K562 (cell line): ENCODE data around the gene LRFN2. TPM values are rescaled to one million over a fixed set of nuclear protein-coding genes. Genes with fewer than 3 reads are reported as not detected.

Source experiments
- ATAC-seq: fragments of 200-7000 bp; cut with Tn5 transposase; 3 replicates; pipeline ENCODE4 v1.9.1; 2020; ENCODE audit warnings: moderate library complexity
- BruUV-seq: library from RNA; stranded (reverse); fragments of 400-500 nt; replicated peaks from 2 replicates; lab custom pipeline; 2021; lab: Mats Ljungman, UMichigan
- CTCF ChIA-PET: fragments of 300-600 bp; formaldehyde crosslinking; extraction: SDS; loops from one replicate; lab custom pipeline; 2021; ENCODE audit warnings: low intra/inter-chr PET ratio; lab: Yijun Ruan, JAX
- POLR2A ChIA-PET: fragments of 300-600, 350-650 bp; sonication (Branson Sonifier 250); formaldehyde crosslinking; extraction: SDS; loops from one replicate; lab custom pipeline; 2021; ENCODE audit warnings: antibody characterized with exemption, inconsistent platforms; lab: Yijun Ruan, JAX
- DNase-seq, 4 experiments: peaks; one replicate each; pipeline versions ENCODE4 v3.0.0 to v3.0.0-alpha.2; 2011 to 2018; ENCODE audit warnings: low spot score in 3 of 4, mixed read lengths in 3 of 4; ENCODE audit errors: extremely low read depth in 1 of 4
- FAIRE-seq: peaks from 2 replicates; lab custom pipeline; 2011; peaks lifted over from hg19 to GRCh38; lab: Jason Lieb, UNC
- H2AFZ ChIP-seq: 2 replicates; pipeline ENCODE4 v1.6.0; 2011; ENCODE audit warnings: low read depth, low read length, control low read depth, inconsistent platforms
- H3K27ac ChIP-seq: fragments of 200-600 bp; 3 replicates; pipeline ENCODE4 v1.8.0; 2011; ENCODE audit warnings: low read depth, mild to moderate bottlenecking, control low read depth, inconsistent platforms, low read length, moderate library complexity, mixed read lengths; ENCODE audit errors: extremely low read depth
- H3K27me3 ChIP-seq, 2 experiments: fragments of 300-600 bp in 1 of 2; 2 replicates in 1 of 2; 3 replicates in 1 of 2; pipeline versions ENCODE4 v1.6.0 to v1.8.0; 2011; ENCODE audit warnings: inconsistent platforms in 2 of 2, low read length in 2 of 2, mild to moderate bottlenecking in 1 of 2, mixed read lengths in 1 of 2, moderate library complexity in 1 of 2; ENCODE audit not compliant: control insufficient read depth in 2 of 2, insufficient read depth in 2 of 2
- H3K36me3 ChIP-seq: fragments of 300-600 bp; 3 replicates; pipeline ENCODE4 v1.8.0; 2011; ENCODE audit warnings: mild to moderate bottlenecking, low read length, inconsistent platforms; ENCODE audit not compliant: control insufficient read depth, insufficient read depth
- H3K4me1 ChIP-seq, 2 experiments: fragments of 200-600 bp in 1 of 2; replicated peaks in 1 of 2; 2 replicates in 1 of 2; 3 replicates in 1 of 2; pipeline versions ENCODE4 v1.5.1 to v1.8.0; 2011; ENCODE audit warnings: inconsistent platforms in 2 of 2, low read length in 2 of 2, mild to moderate bottlenecking in 1 of 2, mixed read lengths in 1 of 2, moderate library complexity in 1 of 2; ENCODE audit not compliant: control insufficient read depth in 2 of 2, insufficient read depth in 2 of 2
- H3K4me2 ChIP-seq: 2 replicates; pipeline ENCODE4 v1.6.1; 2011; ENCODE audit warnings: low read length, control low read depth, inconsistent platforms, mixed read lengths; ENCODE audit not compliant: insufficient read depth
- H3K4me3 ChIP-seq: fragments of 200-600 bp; sonication (generic), shearing (Covaris generic); 2 replicates; pipeline ENCODE4 v1.5.1; 2016; ENCODE audit warnings: control low read depth, inconsistent platforms
- H3K79me2 ChIP-seq: fragments of 200-600 bp; 3 replicates; pipeline ENCODE4 v1.8.0; 2011; ENCODE audit warnings: low read length, inconsistent platforms; ENCODE audit not compliant: control insufficient read depth, insufficient read depth
- H3K9ac ChIP-seq, 2 experiments: 2 replicates each; pipeline versions ENCODE4 v1.6.0 to v1.6.1; 2011; ENCODE audit warnings: low read depth in 2 of 2, low read length in 2 of 2, control low read depth in 1 of 2, inconsistent platforms in 1 of 2, mild to moderate bottlenecking in 1 of 2, mixed read lengths in 1 of 2; ENCODE audit not compliant: insufficient read depth in 1 of 2
- H3K9me1 ChIP-seq: one replicate; pipeline ENCODE4 v1.6.0; 2011; ENCODE audit warnings: inconsistent platforms, mild to moderate bottlenecking, low read length, moderate library complexity; ENCODE audit not compliant: control insufficient read depth, insufficient read depth
- H3K9me3 ChIP-seq: replicated peaks from 2 replicates; pipeline ENCODE4 v1.5.1; 2011; ENCODE audit warnings: low read depth, low read length, inconsistent platforms; ENCODE audit not compliant: control insufficient read depth, insufficient read depth
- H4K20me1 ChIP-seq: replicated peaks from 2 replicates; pipeline ENCODE4 v1.6.1; 2011; ENCODE audit warnings: low read length, inconsistent platforms, mixed read lengths; ENCODE audit not compliant: control insufficient read depth, insufficient read depth
- FOXK1 ChIP-seq: sonication (generic); formaldehyde crosslinking; IDR thresholded peaks from 2 replicates; pipeline ENCODE4 v1.8.0; 2022; ENCODE audit warnings: missing genetic modification reagents, mild to moderate bottlenecking, borderline replicate concordance
- HMG20A ChIP-seq: fragments of 450-650 bp; formaldehyde crosslinking; conservative IDR thresholded peaks from 2 replicates; pipeline ENCODE4 v1.4.0; 2020; ENCODE audit warnings: mild to moderate bottlenecking, mixed read lengths
- KAT8 ChIP-seq: fragments of 450-650 bp; IDR thresholded peaks from 2 replicates; pipeline ENCODE4 v1.6.1; 2016; ENCODE audit warnings: low read depth, mild to moderate bottlenecking
- KDM2B ChIP-seq: fragments of 250-450 bp; sonication (Bioruptor Pico); IDR thresholded peaks from 2 replicates; pipeline ENCODE4 v1.8.0; 2021; ENCODE audit warnings: mild to moderate bottlenecking, moderate library complexity
- KLF6 ChIP-seq: fragments of 250-450 bp; sonication (Bioruptor Pico); IDR thresholded peaks from 2 replicates; pipeline ENCODE4 v1.4.0; 2020; ENCODE audit warnings: mild to moderate bottlenecking, moderate library complexity, borderline replicate concordance
- NUFIP1 ChIP-seq: fragments of 450-650 bp; IDR thresholded peaks from 2 replicates; pipeline ENCODE4 v1.6.1; 2018; ENCODE audit not compliant: partially characterized antibody
- PHB ChIP-seq: fragments of 250-450 bp; sonication (Bioruptor Pico); IDR thresholded peaks from 2 replicates; pipeline ENCODE4 v1.5.0; 2021
- TRIM28 ChIP-seq: fragments of 450-650 bp; IDR thresholded peaks from 2 replicates; pipeline ENCODE4 v1.6.1; 2017
- XRCC4 ChIP-seq: IDR thresholded peaks from one replicate; pipeline ENCODE4 v1.6.1; 2011; ENCODE audit not compliant: insufficient read depth, insufficient read length; ENCODE audit errors: extremely low read depth
- ZNF41 ChIP-seq: fragments of 250-450 bp; sonication (Bioruptor Pico); conservative IDR thresholded peaks from 2 replicates; pipeline ENCODE4 v1.4.0; 2020; ENCODE audit warnings: mild to moderate bottlenecking
- ZNF668 ChIP-seq: fragments of 250-450 bp; sonication (Bioruptor Pico); IDR thresholded peaks from 2 replicates; pipeline ENCODE4 v1.8.0; 2022; ENCODE audit warnings: mild to moderate bottlenecking, inconsistent platforms
- WGBS: fragments of 100-300 bp; shearing (Covaris generic); methylation state at CpG from one replicate; pipeline ENCODE4 v1.1.6; 2016; ENCODE audit warnings: low coverage, mixed read lengths; ENCODE audit not compliant: insufficient coverage; ENCODE audit errors: missing lambda C conversion rate; 5-methylcytosine and 5-hydroxymethylcytosine counted together
- in situ Hi-C: fragments of 300-500 bp; cut with MboI; formaldehyde crosslinking; loops from 4 replicates; pipeline ENCODE4 v1.15.0; 2018; ENCODE audit warnings: inconsistent platforms, mixed read lengths
- intact Hi-C: fragments of 100-400 bp; cut with micrococcal nuclease; formaldehyde crosslinking; loops from 2 replicates; pipeline ENCODE4 v1.14.2; 2022
- polyA plus RNA-seq, 8 experiments: library from polyadenylated mRNA; depleted of rRNA in 4 of 8; stranded (reverse) in 5 of 8; unstranded in 3 of 8; fragments of >200 nt; fragmentation: Nextera tagmentation in 2 of 8; fragmentation: Illumina TruSeq in 1 of 8; extraction: Ambion mirVana in 2 of 8; extraction: Trizol in 1 of 8; gene quantifications; 2 replicates each; pipeline versions ENCODE4 v1.2.1 to v1.2.3, GENCODE V29; 2011 to 2014; ENCODE audit warnings: inconsistent platforms in 1 of 8, missing spikeins in 1 of 8
- total RNA-seq, 7 experiments: library from RNA; depleted of rRNA in 6 of 7; stranded (reverse); fragments of >200 nt in 6 of 7; fragmentation: Illumina TruSeq in 2 of 7; extraction: Trizol in 2 of 7; gene quantifications; 2 replicates each; pipeline versions ENCODE4 v1.2.1 to v1.2.3, GENCODE V29; 2011 to 2021; ENCODE audit warnings: low replicate concordance in 1 of 7
- TF ChIP-seq, protein P1 (sequence below): fragments of 450-650 bp; IDR thresholded peaks from 2 replicates; pipeline ENCODE4 v1.6.1; 2016; ENCODE audit warnings: missing biosample characterization, missing genetic modification characterization
- TF ChIP-seq, protein P2 (sequence below): fragments of 250-450 bp; sonication (Bioruptor Pico); IDR thresholded peaks from 2 replicates; pipeline ENCODE4 v1.6.1; 2021; ENCODE audit warnings: mild to moderate bottlenecking
- TF ChIP-seq, protein P3 (sequence below), 2 experiments: fragments of 450-650 bp in 1 of 2; sonication (generic) in 1 of 2; formaldehyde crosslinking in 1 of 2; IDR thresholded peaks in 1 of 2; conservative IDR thresholded peaks in 1 of 2; 2 replicates each; pipeline versions ENCODE4 v1.6.1 to v1.8.1; 2016 to 2023; ENCODE audit warnings: mild to moderate bottlenecking in 2 of 2, moderate library complexity in 2 of 2, inconsistent platforms in 1 of 2, missing genetic modification reagents in 1 of 2
- TF ChIP-seq, protein P4 (sequence below): fragments of 250-450 bp; sonication (Bioruptor Pico); IDR thresholded peaks from 2 replicates; pipeline ENCODE4 v1.8.0; 2022; ENCODE audit warnings: inconsistent platforms, mild to moderate bottlenecking, moderate library complexity, borderline replicate concordance
- TF ChIP-seq, protein P5 (sequence below): fragments of 250-450 bp; sonication (Bioruptor Pico); IDR thresholded peaks from 2 replicates; pipeline ENCODE4 v1.8.0; 2021; ENCODE audit warnings: borderline replicate concordance, mild to moderate bottlenecking, moderate library complexity; ENCODE audit not compliant: poor library complexity, severe bottlenecking
- TF ChIP-seq, protein P6 (sequence below): fragments of 250-450 bp; sonication (Bioruptor Pico); IDR thresholded peaks from 2 replicates; pipeline ENCODE4 v1.9.0; 2021; ENCODE audit warnings: mild to moderate bottlenecking, inconsistent platforms

LRFN2 gene
- total and polyA plus RNA-seq, 9 of the 15 experiments (the other 6 are each of a cell fraction or from before 2014, with no cell fraction given) = not detected

DNA sequence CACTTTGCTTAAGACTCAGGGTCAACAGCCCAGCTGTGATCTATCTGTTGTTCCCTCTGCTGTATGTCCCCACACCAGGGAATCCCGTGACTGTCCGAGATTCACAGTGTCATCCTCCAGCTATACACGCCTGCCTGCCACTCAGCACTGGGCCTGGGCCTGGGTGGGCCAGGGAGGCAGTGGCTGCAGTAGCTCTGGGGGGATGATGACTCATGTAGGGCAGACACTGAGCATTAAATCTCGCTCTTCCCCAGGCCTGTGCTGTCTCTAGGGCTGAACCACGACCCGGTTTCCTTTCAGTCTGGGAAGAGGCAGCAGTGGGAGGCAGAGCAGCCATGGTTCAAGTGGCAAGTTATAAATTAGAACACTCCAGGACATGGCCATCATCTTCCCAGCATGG lies 173.9 kb downstream of the LRFN2 start:
- DNase-seq = no peak
- Histone ChIP-seq H3K9me3 (no peaks in the 10 kb centered on the region), H3K27ac (no peak overlapping the region), H3K4me2 (no peak overlapping the region), H3K4me3 (no peak overlapping the region), H4K20me1 (peaks cover 5% of the 10 kb centered on the region; the same call in 1 of the 2 replicates), H3K79me2 (no peaks in the 10 kb centered on the region), H3K4me1 (no peaks in the 10 kb centered on the region), H3K36me3 (no peaks in the 10 kb centered on the region), H3K27me3 (peaks cover 18 to 55% of the 10 kb centered on the region in 2 experiments), H2AFZ (no peak overlapping the region), H3K9ac (peak overlapping the region in 1 of 2 experiments; percentile 48; a peak in 1 of 4 replicates), H3K9me1 (no peaks in the 10 kb centered on the region)
- in situ Hi-C loops = no loop called here
- intact Hi-C loops = no loop called here
- ATAC-seq = no peak
- ChIA-PET CTCF (no interaction called here), POLR2A (no interaction called here)
- no peak for FAIRE-seq
- no TSS peak for BruUV-seq
- WGBS = 0% methylated on average over 6 of the region's 6 CpGs
- TF ChIP-seq ZNF668 (CRISPR knock-in tag) (no peak), HMG20A (CRISPR knock-in tag) (no peak), TRIM28 (no peak), ZNF41 (no peak), KDM2B (CRISPR knock-in tag) (no peak), KAT8 (no peak), FOXK1 (CRISPR knock-in tag) (no peak), NUFIP1 (no peak), KLF6 (CRISPR knock-in tag) (no peak), PHB (CRISPR knock-in tag) (no peak), XRCC4 (no peak)
- TF ChIP-seq, protein P1, sequence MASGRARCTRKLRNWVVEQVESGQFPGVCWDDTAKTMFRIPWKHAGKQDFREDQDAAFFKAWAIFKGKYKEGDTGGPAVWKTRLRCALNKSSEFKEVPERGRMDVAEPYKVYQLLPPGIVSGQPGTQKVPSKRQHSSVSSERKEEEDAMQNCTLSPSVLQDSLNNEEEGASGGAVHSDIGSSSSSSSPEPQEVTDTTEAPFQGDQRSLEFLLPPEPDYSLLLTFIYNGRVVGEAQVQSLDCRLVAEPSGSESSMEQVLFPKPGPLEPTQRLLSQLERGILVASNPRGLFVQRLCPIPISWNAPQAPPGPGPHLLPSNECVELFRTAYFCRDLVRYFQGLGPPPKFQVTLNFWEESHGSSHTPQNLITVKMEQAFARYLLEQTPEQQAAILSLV (tag) = no peak
- TF ChIP-seq, protein P2, sequence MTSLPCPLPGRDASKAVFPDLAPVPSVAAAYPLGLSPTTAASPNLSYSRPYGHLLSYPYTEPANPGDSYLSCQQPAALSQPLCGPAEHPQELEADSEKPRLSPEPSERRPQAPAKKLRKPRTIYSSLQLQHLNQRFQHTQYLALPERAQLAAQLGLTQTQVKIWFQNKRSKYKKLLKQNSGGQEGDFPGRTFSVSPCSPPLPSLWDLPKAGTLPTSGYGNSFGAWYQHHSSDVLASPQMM (CRISPR knock-in tag) = no peak
- TF ChIP-seq, protein P3, sequence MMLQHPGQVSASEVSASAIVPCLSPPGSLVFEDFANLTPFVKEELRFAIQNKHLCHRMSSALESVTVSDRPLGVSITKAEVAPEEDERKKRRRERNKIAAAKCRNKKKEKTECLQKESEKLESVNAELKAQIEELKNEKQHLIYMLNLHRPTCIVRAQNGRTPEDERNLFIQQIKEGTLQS (IDR thresholded peaks at IDR 0.05) = no peak
- TF ChIP-seq, protein P3 (CRISPR knock-in tag; conservative IDR thresholded peaks at IDR 0.05) = no peak
- TF ChIP-seq, protein P4, sequence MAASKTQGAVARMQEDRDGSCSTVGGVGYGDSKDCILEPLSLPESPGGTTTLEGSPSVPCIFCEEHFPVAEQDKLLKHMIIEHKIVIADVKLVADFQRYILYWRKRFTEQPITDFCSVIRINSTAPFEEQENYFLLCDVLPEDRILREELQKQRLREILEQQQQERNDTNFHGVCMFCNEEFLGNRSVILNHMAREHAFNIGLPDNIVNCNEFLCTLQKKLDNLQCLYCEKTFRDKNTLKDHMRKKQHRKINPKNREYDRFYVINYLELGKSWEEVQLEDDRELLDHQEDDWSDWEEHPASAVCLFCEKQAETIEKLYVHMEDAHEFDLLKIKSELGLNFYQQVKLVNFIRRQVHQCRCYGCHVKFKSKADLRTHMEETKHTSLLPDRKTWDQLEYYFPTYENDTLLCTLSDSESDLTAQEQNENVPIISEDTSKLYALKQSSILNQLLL = no peak
- TF ChIP-seq, protein P5, sequence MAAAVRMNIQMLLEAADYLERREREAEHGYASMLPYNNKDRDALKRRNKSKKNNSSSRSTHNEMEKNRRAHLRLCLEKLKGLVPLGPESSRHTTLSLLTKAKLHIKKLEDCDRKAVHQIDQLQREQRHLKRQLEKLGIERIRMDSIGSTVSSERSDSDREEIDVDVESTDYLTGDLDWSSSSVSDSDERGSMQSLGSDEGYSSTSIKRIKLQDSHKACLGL (CRISPR knock-in tag) = no peak
- TF ChIP-seq, protein P6, sequence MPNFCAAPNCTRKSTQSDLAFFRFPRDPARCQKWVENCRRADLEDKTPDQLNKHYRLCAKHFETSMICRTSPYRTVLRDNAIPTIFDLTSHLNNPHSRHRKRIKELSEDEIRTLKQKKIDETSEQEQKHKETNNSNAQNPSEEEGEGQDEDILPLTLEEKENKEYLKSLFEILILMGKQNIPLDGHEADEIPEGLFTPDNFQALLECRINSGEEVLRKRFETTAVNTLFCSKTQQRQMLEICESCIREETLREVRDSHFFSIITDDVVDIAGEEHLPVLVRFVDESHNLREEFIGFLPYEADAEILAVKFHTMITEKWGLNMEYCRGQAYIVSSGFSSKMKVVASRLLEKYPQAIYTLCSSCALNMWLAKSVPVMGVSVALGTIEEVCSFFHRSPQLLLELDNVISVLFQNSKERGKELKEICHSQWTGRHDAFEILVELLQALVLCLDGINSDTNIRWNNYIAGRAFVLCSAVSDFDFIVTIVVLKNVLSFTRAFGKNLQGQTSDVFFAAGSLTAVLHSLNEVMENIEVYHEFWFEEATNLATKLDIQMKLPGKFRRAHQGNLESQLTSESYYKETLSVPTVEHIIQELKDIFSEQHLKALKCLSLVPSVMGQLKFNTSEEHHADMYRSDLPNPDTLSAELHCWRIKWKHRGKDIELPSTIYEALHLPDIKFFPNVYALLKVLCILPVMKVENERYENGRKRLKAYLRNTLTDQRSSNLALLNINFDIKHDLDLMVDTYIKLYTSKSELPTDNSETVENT (CRISPR knock-in tag) = no peak
